Measurements from ENCODE around the gene SMG6. TPM values are rescaled to one million over a fixed set of nuclear protein-coding genes. Genes with fewer than 3 reads are reported as not detected.
A peak's percentile ranks its signal among the peaks of the same experiment; 100 is the strongest.

The SMG6 gene
- total and polyA plus RNA-seq, 2 of the 8 experiments (the other 6 are each of a cell fraction or from before 2014, with no cell fraction given): 18.5 to 25.2 TPM

DNA sequence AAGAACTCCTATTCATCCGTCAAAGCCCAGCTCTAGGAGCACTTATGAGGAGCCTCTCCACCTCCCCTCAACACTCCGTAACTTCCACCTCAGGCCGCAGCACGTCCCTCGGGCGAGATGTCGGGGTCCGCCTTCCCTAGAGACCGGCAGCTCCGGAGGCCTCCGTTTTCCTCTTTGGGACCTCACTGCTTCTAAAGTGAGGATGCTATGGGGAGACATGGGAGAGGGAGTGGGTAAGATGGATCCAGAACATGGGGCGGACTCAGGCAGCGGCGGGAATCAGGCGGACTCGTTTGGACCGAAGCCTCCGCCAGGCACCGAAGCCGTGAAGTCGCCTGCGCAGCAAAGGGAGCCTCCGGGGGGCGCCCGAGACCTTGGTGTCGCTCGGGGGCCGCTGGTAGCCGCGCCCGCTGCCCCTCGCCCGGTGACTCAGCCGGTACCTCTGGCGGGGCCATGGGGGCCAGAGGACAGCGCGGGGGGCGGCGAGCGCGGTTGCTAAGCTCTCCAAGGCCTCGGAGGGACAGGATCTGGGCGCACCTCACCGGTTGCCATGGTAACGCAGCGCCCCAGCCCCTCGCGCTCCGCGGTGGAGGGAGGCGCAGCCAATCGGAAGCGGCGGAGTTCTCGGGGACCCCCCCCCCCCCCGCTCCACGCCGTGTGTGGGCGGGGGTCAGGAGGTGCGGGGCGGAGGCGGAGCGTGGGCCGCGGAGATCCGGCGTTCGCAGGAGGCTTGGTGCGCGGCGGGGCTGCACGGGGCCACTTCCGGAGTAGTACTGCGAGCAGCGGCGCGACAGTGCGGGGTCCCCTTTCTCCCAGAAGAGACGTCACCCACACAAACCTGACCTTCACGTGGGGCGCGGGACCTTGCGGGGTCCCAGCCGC, 250.0 kb downstream of the SMG6 start (continued):
- TF ChIP-seq NRF1 (IDR thresholded peaks at IDR 0.05; ENCODE audit: low read depth, low read length) (no peak), CREB1 (IDR thresholded peaks at IDR 0.05) (no peak), RXRA (IDR thresholded peaks at IDR 0.05; ENCODE audit: insufficient read depth, low read depth, low read length) (no peak), TCF12 (IDR thresholded peaks at IDR 0.05; ENCODE audit: low read depth, low read length) (no peak), MAFK (IDR thresholded peaks at IDR 0.05; ENCODE audit: low read depth, low read length) (no peak), KDM4A (IDR thresholded peaks at IDR 0.05; ENCODE audit: low read depth, low read length, severe bottlenecking) (peak; percentile 34), BRCA1 (IDR thresholded peaks at IDR 0.05; ENCODE audit: low read depth, low read length) (no peak), TAF1 (IDR thresholded peaks at IDR 0.05; ENCODE audit: low read depth, low read length) (no peak), YY1 (IDR thresholded peaks at IDR 0.05; ENCODE audit: low read depth, low read length) (no peak), CHD1 (IDR thresholded peaks at IDR 0.05; ENCODE audit: low read depth, low read length) (no peak), EGR1 (IDR thresholded peaks at IDR 0.05; ENCODE audit: borderline replicate concordance, low read depth, low read length) (no peak), SIRT6 (IDR thresholded peaks at IDR 0.05; ENCODE audit: low read length) (no peak), GABPA (IDR thresholded peaks at IDR 0.05; ENCODE audit: borderline replicate concordance, insufficient read depth, low read length) (no peak), CTBP2 (IDR thresholded peaks at IDR 0.05; ENCODE audit: borderline replicate concordance, insufficient read depth, insufficient read length, low read length) (peak; percentile 68), TEAD4 (IDR thresholded peaks at IDR 0.05; ENCODE audit: low read depth, low read length) (no peak), EP300 (IDR thresholded peaks at IDR 0.05; ENCODE audit: borderline replicate concordance in 1 of 2, low read depth in 2 of 2, low read length in 2 of 2) (no peak), BACH1 (IDR thresholded peaks at IDR 0.05; ENCODE audit: low read length) (no peak), PHF8 (conservative IDR thresholded peaks at IDR 0.05; ENCODE audit: low read depth, low read length) (no peak), ASH2L (IDR thresholded peaks at IDR 0.05; ENCODE audit: low read length) (peak; percentile 41), EZH2 (IDR thresholded peaks at IDR 0.05; ENCODE audit: low read depth, low read length, severe bottlenecking) (no peak), KDM5A (IDR thresholded peaks at IDR 0.05; ENCODE audit: low read length) (no peak), HDAC2 (IDR thresholded peaks at IDR 0.05; ENCODE audit: borderline replicate concordance in 1 of 2, low read depth in 2 of 2, low read length in 2 of 2) (no peak), SAP30 (IDR thresholded peaks at IDR 0.05; ENCODE audit: insufficient read depth, insufficient replicate concordance, low read length) (no peak)
- TF ChIP-seq, protein P1, sequence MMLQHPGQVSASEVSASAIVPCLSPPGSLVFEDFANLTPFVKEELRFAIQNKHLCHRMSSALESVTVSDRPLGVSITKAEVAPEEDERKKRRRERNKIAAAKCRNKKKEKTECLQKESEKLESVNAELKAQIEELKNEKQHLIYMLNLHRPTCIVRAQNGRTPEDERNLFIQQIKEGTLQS (IDR thresholded peaks at IDR 0.05; ENCODE audit: insufficient read depth, low read depth, low read length): no peak
